ENCODE measurements around the gene LAMTOR1. TPM values are rescaled to one million over a fixed set of nuclear protein-coding genes. Genes with fewer than 3 reads are reported as not detected.

LAMTOR1 gene
- total RNA-seq, 1 experiment from 2014 or later, result 101 TPM

GRCh38 chr11:72116019-72116755 lies 13.1 kb upstream of the LAMTOR1 start:
- DNase-seq (ENCODE audit: low spot score), result no peak
- no peak overlapping the region for H3K4me3 ChIP-seq (ENCODE audit: low read depth, low read length, poor library complexity, severe bottlenecking)
- peaks cover 10% of the 10 kb centered on the region for H3K4me1 ChIP-seq (ENCODE audit: insufficient read depth, low read length, poor library complexity, severe bottlenecking)
- intact Hi-C loops (cut with micrococcal nuclease; ENCODE audit: unreplicated experiment), result no loop called here
- CTCF ChIA-PET, result interaction anchor here (0.6 kb wide), 1 partner anchor 67 kb away, joined by 3 read pairs; no protein-coding TSS in a partner anchor
- POLR2A ChIA-PET (ENCODE audit: low non-redundant PET), result interaction anchor here (0.7 kb wide), 1 partner anchor 91 kb away, joined by 3 read pairs; no protein-coding TSS in a partner anchor
- TF ChIP-seq CTCF (conservative IDR thresholded peaks at IDR 0.05; ENCODE audit: low read depth, low read length) (no peak), EZH2 (IDR thresholded peaks at IDR 0.05; ENCODE audit: borderline replicate concordance, low read depth, low read length, poor library complexity, severe bottlenecking) (no peak)
- H3K9me3 ChIP-seq (ENCODE audit: low read depth, low read length, poor library complexity, severe bottlenecking), result no peaks in the 10 kb centered on the region
- H3K27ac ChIP-seq (ENCODE audit: low read depth, low read length, poor library complexity, severe bottlenecking), result no peak overlapping the region
- H3K27me3 ChIP-seq (replicated peaks; ENCODE audit: insufficient read depth, low read depth, low read length, poor library complexity), result no peaks in the 10 kb centered on the region
- BruUV-seq (replicated peaks), result no TSS peak
- no peaks in the 10 kb centered on the region for H3K36me3 ChIP-seq (ENCODE audit: insufficient read depth, low read length, poor library complexity, severe bottlenecking)

- Histone ChIP-seq H3K9me3 (ENCODE audit: low read depth, low read length, poor library complexity, severe bottlenecking) (no peaks in the 10 kb centered on the region), H3K27ac (ENCODE audit: low read depth, low read length, poor library complexity, severe bottlenecking) (no peak overlapping the region), H3K36me3 (ENCODE audit: insufficient read depth, low read length, poor library complexity, severe bottlenecking) (no peaks in the 10 kb centered on the region), H3K27me3 (replicated peaks; ENCODE audit: insufficient read depth, low read depth, low read length, poor library complexity) (no peaks in the 10 kb centered on the region), H3K4me1 (ENCODE audit: insufficient read depth, low read length, poor library complexity, severe bottlenecking) (peaks cover 10% of the 10 kb centered on the region), H3K4me3 (ENCODE audit: low read depth, low read length, poor library complexity, severe bottlenecking) (no peak overlapping the region)
- ChIA-PET POLR2A (ENCODE audit: low non-redundant PET) (no interaction called here), CTCF (no interaction called here)
- DNase-seq (ENCODE audit: low spot score), result no peak
- intact Hi-C loops (cut with micrococcal nuclease; ENCODE audit: unreplicated experiment), result loop anchor here (5.0 kb wide), 1 partner anchor 108 kb away; the partner anchor contains the start of gene INPPL1
- no peak for TF ChIP-seq EZH2 (IDR thresholded peaks at IDR 0.05; ENCODE audit: borderline replicate concordance, low read depth, low read length, poor library complexity, severe bottlenecking)
- BruUV-seq (replicated peaks), result no TSS peak
Measured at GRCh38 chr11:72114570-72114969, 11.5 kb upstream of the LAMTOR1 start.

GRCh38 chr11:72112978-72113808 lies 10.1 kb upstream of the LAMTOR1 start:
- Histone ChIP-seq H3K36me3 (ENCODE audit: insufficient read depth, low read length, poor library complexity, severe bottlenecking) (no peaks in the 10 kb centered on the region), H3K27me3 (replicated peaks; ENCODE audit: insufficient read depth, low read depth, low read length, poor library complexity) (no peaks in the 10 kb centered on the region), H3K4me1 (ENCODE audit: insufficient read depth, low read length, poor library complexity, severe bottlenecking) (peaks cover 10% of the 10 kb centered on the region), H3K9me3 (ENCODE audit: low read depth, low read length, poor library complexity, severe bottlenecking) (no peaks in the 10 kb centered on the region), H3K4me3 (ENCODE audit: low read depth, low read length, poor library complexity, severe bottlenecking) (peak overlapping the region; percentile 56), H3K27ac (ENCODE audit: low read depth, low read length, poor library complexity, severe bottlenecking) (peak overlapping the region; percentile 99)
- no peak for TF ChIP-seq EZH2 (IDR thresholded peaks at IDR 0.05; ENCODE audit: borderline replicate concordance, low read depth, low read length, poor library complexity, severe bottlenecking)
- no peak for TF ChIP-seq CTCF (conservative IDR thresholded peaks at IDR 0.05; ENCODE audit: low read depth, low read length)
- DNase-seq (ENCODE audit: low spot score), result no peak
- CTCF ChIA-PET, result no interaction called here
- intact Hi-C loops (cut with micrococcal nuclease; ENCODE audit: unreplicated experiment), result loop anchor here (1.0 to 5.0 kb wide), 3 partner anchors 10 to 109 kb away; partner anchors contain the start of genes INPPL1, LAMTOR1, LRRC51 and NUMA1
- BruUV-seq (replicated peaks), result TSS peak; percentile 99
- POLR2A ChIA-PET (ENCODE audit: low non-redundant PET), result interaction anchor here (0.6 kb wide), 1 partner anchor 33 kb away, joined by 4 read pairs; no protein-coding TSS in a partner anchor
